Cardiac fibroblast (primary cell): Measurements from ENCODE around the gene IMMP2L.
A peak's percentile ranks its signal among the peaks of the same experiment; 100 is the strongest.

Experiments used
- DNase-seq, 2 donors: peaks; one replicate each; pipeline versions ENCODE4 v3.0.0 to v3.0.0-alpha.2; 2010; ENCODE audit warnings: low read depth in 2 of 2
- H3K4me3 ChIP-seq, 2 donors: replicated peaks in 1 of 2; 1 replicate in 1 of 2; 2 replicates in 1 of 2; pipeline ENCODE4 v1.5.1; 2011; ENCODE audit warnings: low read depth in 2 of 2, low read length in 2 of 2, mild to moderate bottlenecking in 2 of 2, moderate library complexity in 1 of 2
- CTCF ChIP-seq: IDR thresholded peaks from one replicate; pipeline ENCODE4 v1.5.1; 2011; ENCODE audit warnings: low read depth, mild to moderate bottlenecking, low read length, inconsistent platforms

Gene IMMP2L

GRCh38 chr7:111198255-111198654, 364.0 kb downstream of the IMMP2L start:
- TF ChIP-seq CTCF, result no peak
- no peak overlapping the region for H3K4me3 ChIP-seq
- DNase-seq, result peak; percentile 91 to 98

DNA sequence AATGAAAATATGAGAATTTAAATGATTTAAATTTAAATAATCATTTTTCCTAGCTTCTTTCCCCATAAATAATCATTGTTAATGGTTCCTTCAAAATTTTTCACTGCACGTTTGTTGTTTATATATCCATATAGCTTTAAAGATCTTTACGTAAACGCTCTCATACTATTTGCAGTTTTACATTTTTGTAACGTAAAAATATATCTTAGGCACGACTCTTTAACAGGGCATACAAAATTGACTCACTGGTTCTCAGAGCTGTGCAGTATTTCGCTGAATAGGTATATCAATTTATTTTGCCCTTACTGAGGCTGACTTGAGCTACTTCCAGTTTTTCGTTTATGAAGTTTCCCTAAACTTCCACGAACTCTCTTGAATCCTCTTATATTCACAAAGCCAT, 365.6 kb downstream of the IMMP2L start:
- DNase-seq, result no peak
- no peak for TF ChIP-seq CTCF
- no peak overlapping the region for H3K4me3 ChIP-seq

- TF ChIP-seq CTCF, result no peak
- no peak overlapping the region for H3K4me3 ChIP-seq
- DNase-seq, result no peak
Measured at GRCh38 chr7:111192614-111193413, 369.5 kb downstream of the IMMP2L start.

GRCh38 chr7:111190804-111191203, 371.5 kb downstream of the IMMP2L start:
- no peak for TF ChIP-seq CTCF
- no peak overlapping the region for H3K4me3 ChIP-seq

DNA sequence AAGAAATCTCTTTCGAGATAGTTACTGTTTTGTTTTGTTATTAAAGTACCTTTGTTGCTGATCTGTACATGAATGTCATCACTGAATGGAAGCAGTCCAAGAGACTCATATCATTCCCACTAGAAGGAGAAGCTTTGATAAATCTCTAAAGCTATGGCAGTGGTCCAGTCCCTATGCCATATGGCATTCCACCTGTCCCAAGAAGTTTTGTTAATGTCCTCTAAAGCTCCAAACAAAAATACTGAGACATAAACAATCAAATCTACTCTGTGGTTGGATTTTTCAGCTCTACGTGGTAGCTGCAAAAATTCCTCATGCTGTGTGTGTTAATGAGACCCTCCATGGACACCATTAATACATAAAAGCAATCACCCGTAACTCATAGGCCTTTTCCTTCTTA, 377.3 kb downstream of the IMMP2L start:
- DNase-seq, result no peak
- no peak overlapping the region for H3K4me3 ChIP-seq
- TF ChIP-seq CTCF, result no peak

More at GRCh38 chr7:111190804-111191203, 371.5 kb downstream of the IMMP2L start:
- no peak for DNase-seq

- no peak for DNase-seq
- TF ChIP-seq CTCF, result no peak
- H3K4me3 ChIP-seq, result no peak overlapping the region
Measured at GRCh38 chr7:111183321-111183720, 379.0 kb downstream of the IMMP2L start.

DNA sequence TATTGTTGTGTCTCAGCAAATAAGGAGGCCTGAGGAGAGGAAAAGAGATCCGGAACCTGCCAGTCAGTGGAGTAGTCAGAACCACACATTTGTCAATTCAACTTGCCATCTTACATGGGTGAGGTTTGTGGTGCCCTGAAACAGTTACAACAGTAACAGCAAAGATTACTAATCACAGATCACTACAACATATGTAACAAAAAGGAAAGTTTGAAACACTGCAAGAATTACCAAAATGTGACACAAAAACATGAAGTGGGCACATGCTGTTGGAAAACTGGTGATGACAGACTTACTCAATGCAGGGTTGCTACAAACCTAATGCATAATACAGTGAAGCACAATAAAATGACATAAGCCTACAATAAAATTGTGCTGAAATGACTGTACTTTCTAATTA, 382.0 kb downstream of the IMMP2L start:
- no peak for DNase-seq
- no peak for TF ChIP-seq CTCF

More for the DNA sequence above, 382.0 kb downstream of the IMMP2L start:
- H3K4me3 ChIP-seq, result no peak overlapping the region
